Adrenal gland (tissue), 5 donors: ENCODE data around the gene BZW2.

Source experiments
- CTCF ChIP-seq, 6 experiments: fragments of 450-650 bp in 4 of 6; fragments of 200-600 bp in 2 of 6; sonication (generic) in 1 of 6; IDR thresholded peaks; 1 replicate in 5 of 6; 2 replicates in 1 of 6; pipeline versions ENCODE4 v1.5.1 to v1.8.0; 2016 to 2021; ENCODE audit warnings: antibody characterized with exemption in 6 of 6, mild to moderate bottlenecking in 2 of 6, moderate library complexity in 1 of 6
- POLR2A ChIP-seq, 2 donors: fragments of 450-650 bp; IDR thresholded peaks; one replicate each; pipeline ENCODE4 v1.6.1; 2017; ENCODE audit warnings: antibody characterized with exemption in 2 of 2, mild to moderate bottlenecking in 2 of 2, moderate library complexity in 1 of 2
- donor health status: DM: no; HTN: no; CAD: no.

DNA sequence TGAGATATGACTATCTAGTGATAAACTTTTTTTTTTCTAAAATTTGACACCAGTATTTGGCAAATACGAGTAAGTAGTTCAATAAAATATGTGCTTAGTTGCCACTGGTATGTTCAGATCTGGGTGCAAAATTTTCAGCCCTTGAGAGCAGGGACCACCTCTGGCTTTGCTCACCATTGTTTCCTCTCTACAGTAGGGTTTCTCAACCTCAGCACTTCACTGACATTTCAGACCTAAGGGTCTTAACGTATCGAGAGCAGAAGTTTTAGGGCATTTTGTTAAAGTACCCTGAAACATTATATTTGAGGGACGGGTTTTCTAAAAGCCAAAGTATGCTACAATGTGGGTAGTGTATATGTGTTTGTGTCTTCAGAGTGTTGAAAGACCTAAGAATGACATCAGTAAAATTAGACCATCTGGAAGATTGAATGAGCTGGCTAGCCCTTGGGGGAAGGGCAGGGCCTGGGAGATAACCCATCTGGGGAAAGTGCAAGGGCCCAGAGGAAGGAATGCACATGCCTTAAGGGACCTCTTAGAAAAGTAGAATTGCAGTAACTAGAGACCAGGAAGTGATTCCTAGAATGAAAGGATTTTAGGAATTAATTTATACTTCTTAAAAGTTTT, 11.8 kb downstream of the BZW2 start:
- peak in 1 of 6 experiments; percentile 12 for TF ChIP-seq CTCF (IDR thresholded peaks at IDR 0.05)
- no peak for TF ChIP-seq POLR2A (IDR thresholded peaks at IDR 0.05)
